GM21825 (cell line): ENCODE data around the gene KIF12.
"Not testable (repeated sequence)": the region's sequence is repeated elsewhere in the genome, so short reads cannot be mapped to it uniquely, and the experiment has no call there.

ENCODE experiments used
- ATAC-seq: cut with Tn5 transposase; IDR thresholded peaks from one replicate; pipeline ENCODE4 v1.9.1; 2021; ENCODE audit warnings: mild to moderate bottlenecking, moderate library complexity; ENCODE audit not compliant: unreplicated experiment

The KIF12 gene

DNA sequence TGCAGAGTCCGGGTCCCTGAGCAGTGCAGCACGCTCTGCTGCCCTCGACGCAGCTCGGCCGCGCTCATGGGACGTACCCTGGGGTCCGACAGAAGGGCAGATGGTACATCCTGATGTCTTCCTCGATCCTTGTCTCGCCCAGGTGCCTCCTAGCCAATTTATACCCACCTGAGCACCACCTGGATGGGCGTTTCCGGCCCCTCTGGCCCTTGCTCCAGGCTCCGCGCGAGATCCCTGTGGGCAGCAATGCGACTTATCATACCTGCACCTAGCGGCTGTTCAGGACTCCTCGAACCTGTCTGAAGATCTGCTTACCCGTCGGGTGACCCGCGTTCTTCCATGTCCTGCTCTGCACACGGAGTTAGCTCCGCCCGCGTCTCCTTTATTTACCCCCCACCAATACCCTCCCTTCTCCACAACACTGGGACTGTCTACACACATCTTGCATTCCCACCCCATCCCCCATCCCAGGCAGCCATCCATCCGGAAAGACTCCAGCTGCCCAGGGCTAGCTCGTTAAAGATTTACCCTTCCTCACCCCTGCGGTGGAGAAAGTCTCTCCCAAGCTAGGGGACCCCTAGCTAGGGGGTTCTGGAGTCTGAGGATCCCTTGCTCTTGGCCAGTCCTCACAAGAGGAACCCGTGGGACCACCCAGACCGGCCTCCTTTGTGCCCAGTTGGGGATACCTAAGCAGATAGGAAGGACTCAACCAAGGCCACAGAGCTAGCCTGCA is at the start of gene KIF12:
TSS of gene KIF12 (minus strand) at position 357 of the 733 bp plus-strand sequence. CDS start at position 341, 16 bp downstream.
- ATAC-seq: no peak

- ATAC-seq: no peak
Observed at GRCh38 chr9:114146735-114147134, 47.6 kb upstream of the KIF12 start.

DNA sequence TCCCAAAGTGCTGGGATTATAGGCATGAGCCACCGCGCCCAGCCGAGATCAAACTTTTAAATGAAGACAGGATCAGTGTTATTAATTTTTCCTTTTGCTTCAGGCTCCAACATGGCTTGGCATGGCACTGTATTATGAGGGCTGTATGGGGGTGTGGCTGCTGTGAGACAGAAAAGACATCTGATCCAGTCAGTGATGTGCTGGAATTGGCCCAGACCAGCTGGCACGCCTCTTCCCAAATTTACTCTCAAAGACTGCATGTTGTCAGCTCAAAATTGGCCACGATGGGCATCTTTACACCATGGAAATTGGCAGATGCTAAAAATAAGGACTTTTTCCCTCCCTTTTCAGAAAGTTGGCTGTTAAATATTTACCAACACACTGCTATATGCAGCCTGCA is 44.1 kb upstream of the KIF12 start:
- no peak for ATAC-seq

DNA sequence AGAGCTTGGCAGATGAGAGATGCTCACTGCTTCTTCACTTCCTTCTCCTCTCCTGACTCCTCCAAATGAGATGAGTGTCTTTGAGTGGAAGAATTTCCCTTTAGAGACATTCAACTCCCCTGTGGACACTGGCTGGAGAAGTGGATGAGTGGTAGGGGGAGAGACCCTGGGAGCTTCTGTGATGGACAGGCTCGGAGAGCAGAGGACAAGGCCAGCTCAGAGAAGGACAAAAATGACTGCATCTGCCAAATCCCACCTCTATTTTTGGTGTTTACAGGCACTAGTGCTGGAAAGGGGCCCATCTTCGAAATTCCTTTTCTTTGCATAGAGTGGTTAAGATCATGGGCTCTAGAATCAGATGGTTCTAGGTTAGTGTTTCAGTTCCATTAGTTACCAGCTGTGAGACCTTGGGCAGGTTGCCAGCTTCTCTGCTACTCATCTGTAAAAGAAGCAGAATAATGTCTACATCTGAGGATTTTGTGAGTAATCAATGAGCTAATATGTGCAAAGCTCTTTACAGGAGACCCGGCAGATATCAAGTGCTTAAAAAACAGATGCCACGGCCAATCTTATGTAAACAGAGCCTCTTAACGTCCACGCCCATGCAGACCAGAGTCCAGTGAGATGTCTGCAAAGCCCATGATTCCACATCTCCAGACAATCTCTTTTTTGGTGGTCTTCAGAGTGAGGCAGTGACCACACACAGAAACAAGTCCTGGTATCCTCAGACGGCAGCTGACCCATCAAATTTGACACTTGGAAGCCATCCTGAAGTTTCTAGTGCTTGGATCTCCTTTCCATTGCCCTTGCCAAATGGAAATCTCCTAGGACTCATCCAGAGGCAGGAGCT is 42.7 kb upstream of the KIF12 start:
- ATAC-seq: no peak

- no peak for ATAC-seq
Observed at GRCh38 chr9:114140850-114141249, 41.8 kb upstream of the KIF12 start.

DNA sequence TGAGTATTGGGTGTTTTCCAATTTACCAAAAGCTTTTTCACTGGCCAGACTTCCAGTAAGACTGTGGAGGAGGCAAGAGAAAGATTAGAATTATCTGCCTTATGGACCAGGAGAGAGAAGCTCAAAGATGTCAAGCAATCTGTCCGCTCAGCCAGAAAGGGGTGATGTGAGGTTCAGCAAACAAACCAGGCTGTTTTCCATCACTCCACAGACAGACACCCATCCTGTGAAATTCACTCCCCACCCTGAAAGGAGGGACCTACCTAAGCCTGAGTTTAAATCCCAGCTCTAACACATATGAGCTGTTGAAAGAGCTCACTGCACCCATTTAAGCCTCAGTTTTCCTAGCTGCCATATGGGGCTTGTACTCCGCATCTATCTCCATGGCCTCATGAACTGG is 41.3 kb upstream of the KIF12 start:
- ATAC-seq: no peak

DNA sequence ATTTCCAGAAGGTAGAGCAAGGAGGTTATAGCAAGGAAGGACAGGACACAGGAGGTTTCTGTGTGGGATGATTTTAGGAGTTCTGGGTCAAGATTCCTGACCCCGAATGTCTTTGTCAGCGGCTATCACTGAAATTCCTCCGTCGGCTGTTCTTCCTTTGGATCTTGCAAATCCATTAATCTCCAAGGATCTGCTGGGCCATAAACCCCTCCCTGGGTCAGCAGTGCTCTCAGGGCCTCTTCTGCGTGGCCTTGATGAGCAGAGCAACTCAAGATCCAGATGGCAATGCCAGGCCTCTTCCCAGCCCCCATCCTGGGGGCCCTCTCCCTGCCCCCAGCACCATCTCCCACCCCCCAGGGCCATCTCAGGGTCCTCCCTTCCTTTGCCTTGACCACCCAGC is 40.0 kb upstream of the KIF12 start:
- ATAC-seq: no peak

- ATAC-seq: no peak
Observed at GRCh38 chr9:114138552-114138971, 39.5 kb upstream of the KIF12 start.

GRCh38 chr9:114137831-114138230 is 38.7 kb upstream of the KIF12 start:
- ATAC-seq: no peak

GRCh38 chr9:114134827-114135396 is 35.8 kb upstream of the KIF12 start:
- no peak for ATAC-seq

DNA sequence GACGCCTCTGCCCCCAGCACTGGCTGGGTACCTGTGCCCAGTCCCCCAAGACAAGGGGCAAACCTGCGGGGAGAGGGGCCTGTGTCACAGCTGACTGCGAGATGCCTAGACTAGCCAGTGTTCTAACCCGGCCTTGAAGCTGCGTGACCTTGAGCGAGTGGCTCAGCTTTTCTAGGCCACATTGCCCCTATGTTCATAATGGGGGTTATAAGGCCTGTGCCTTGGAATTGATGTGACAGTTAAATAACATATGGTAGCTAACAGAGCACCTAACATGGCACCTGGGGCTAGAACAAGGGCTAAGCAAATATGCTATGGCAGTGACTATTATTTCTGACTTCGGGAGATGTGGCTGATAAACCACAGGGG is 33.4 kb upstream of the KIF12 start:
- no peak for ATAC-seq

DNA sequence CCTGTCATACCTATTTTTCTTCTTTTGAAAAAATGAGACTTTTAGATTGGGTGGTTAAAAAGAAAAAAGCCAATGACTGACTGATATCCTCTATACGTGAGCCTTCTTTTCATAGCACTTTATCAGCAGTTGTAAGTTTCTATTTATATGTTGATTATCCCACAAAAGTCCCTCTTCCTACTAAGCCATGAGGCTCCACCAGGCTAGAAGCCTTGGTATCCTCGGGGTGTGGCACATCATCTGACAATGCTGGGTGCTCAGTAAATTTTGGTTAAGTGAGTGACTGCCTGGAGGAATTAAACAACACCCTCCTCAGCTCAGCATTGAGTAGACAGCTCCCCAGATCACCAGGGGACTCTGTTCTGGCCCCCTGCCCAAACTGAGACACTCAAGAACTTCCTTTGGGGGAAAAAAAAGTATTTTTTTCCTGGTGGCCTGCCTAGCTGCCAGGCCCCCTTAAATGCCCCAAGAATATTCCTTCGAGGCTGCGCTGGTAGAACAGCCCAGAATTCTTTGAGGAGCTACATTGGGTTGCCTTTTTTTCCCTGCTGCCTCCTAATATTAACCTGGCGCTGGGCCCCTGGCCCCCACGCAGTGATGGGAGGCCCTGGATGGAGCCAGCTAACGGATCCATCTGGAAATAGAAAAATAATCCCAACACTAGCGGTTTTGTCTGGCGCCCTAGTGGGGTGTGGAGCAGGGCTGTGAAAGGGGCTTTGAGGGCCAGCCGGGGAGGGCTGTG is 32.9 kb upstream of the KIF12 start:
- no peak for ATAC-seq

GRCh38 chr9:114130624-114131277 is 31.7 kb upstream of the KIF12 start:
- no peak for ATAC-seq

- ATAC-seq: no peak
Observed at GRCh38 chr9:114130141-114130540, 31.0 kb upstream of the KIF12 start.

- ATAC-seq: not testable (repeated sequence)
Observed at GRCh38 chr9:114128759-114129158, 29.7 kb upstream of the KIF12 start.

DNA sequence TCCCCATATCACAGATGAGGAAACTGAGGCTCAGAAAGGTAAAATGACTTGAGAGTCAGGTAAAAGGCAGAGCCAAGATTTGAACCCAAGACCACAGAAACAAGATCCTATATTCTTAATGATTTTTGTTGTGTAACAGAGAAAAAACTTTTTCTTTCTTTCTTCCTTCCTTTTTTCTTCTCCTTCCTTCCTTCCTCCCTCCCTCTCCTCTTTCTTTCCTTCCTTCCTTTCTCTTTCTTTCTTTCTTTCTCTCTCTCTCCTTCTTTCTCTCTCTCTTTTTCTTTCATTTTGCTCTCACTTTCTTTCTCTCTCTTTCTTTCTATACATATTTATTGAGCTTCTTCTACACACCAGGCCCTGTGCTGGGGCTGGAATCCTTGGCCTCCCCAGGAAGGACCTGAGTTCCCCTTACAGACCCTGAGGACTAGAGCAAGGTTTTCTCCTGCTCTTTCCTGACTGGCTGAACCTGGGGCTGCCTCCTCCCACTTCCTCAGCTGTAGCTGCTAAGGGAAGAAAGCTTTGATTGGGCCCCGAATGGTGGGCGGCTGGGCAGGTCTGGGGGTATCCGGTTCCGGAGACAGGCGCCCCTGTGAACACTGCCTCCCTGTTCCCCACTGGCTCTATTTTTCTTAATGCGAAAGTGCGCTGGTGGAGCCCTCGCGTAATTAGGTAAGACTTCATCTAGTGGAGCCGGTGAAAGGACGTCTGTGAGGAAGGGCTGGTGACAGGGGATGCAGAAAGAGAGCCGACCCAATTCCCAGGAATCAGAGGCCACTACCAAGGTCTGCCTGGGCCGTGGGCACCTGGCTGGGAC is 27.4 kb upstream of the KIF12 start:
- no peak for ATAC-seq

- no peak for ATAC-seq
Observed at GRCh38 chr9:114125476-114126013, 26.5 kb upstream of the KIF12 start.

GRCh38 chr9:114124666-114125475 is 25.8 kb upstream of the KIF12 start:
- ATAC-seq: no peak

DNA sequence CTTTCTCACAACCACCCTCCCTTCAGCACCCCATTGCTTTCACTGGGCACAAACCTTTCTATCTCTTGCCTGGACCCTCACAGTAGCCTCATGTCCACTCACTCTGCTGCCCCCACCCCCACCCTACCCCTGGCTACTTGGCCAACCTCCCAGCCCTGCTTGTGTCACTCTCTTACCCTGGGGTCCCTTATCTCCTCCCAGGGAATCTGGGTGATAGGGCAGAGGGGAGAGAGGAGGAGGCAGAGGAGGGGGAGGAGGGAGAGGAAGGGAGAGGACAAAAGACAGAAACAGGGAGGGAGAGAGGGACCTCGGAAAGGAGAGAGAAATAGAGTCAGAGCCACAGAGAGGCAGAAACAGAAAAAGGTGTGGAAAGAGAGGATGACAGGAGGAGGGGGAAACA is 25.0 kb upstream of the KIF12 start:
- no peak for ATAC-seq
